ENCODE measurements around the gene MPL. TPM values are rescaled to one million over a fixed set of nuclear protein-coding genes. Genes with fewer than 3 reads are reported as not detected.
A peak's percentile ranks its signal among the peaks of the same experiment; 100 is the strongest.

MPL gene
- total and polyA plus RNA-seq, 8 donors: 0.24 to 1.4 (median 1.2) TPM

- H3K27ac ChIP-seq: no peak overlapping the region
- TF ChIP-seq CTCF (IDR thresholded peaks at IDR 0.05): no peak
- no peaks in the 10 kb centered on the region for H3K9me3 ChIP-seq
- H3K4me1 ChIP-seq: peaks cover 5 to 6% of the 10 kb centered on the region in 2 donors
- H3K4me3 ChIP-seq: no peak overlapping the region
- ATAC-seq (no peak), DNase-seq (no peak)
- H3K36me3 ChIP-seq: no peaks in the 10 kb centered on the region
- no peaks in the 10 kb centered on the region for H3K27me3 ChIP-seq
- intact Hi-C loops (cut with DNase I): no loop called here
These were observed 13.4 kb downstream of the MPL start for GRCh38 chr1:43350976-43351375.

GRCh38 chr1:43351421-43352350, 14.1 kb downstream of the MPL start:
- no peaks in the 10 kb centered on the region for H3K27me3 ChIP-seq

GRCh38 chr1:43352351-43352705, 14.7 kb downstream of the MPL start:
- TF ChIP-seq CTCF (IDR thresholded peaks at IDR 0.05): no peak
- Histone ChIP-seq H3K4me3 (no peak overlapping the region), H3K4me1 (peaks cover 5 to 7% of the 10 kb centered on the region in 2 donors), H3K27me3 (no peaks in the 10 kb centered on the region), H3K36me3 (no peaks in the 10 kb centered on the region), H3K27ac (no peak overlapping the region), H3K9me3 (no peaks in the 10 kb centered on the region)
- DNase-seq: no peak
- no peak for ATAC-seq
- intact Hi-C loops (cut with DNase I): no loop called here

More at GRCh38 chr1:43351421-43352350, 14.1 kb downstream of the MPL start:
- H3K9me3 ChIP-seq: no peaks in the 10 kb centered on the region
- no peak for DNase-seq
- peaks cover 5 to 6% of the 10 kb centered on the region in 2 donors for H3K4me1 ChIP-seq
- intact Hi-C loops (cut with DNase I): no loop called here
- no peak for ATAC-seq
- TF ChIP-seq CTCF (IDR thresholded peaks at IDR 0.05): no peak
- H3K4me3 ChIP-seq: no peak overlapping the region
- no peaks in the 10 kb centered on the region for H3K36me3 ChIP-seq
- no peak overlapping the region for H3K27ac ChIP-seq

- H3K9me3 ChIP-seq: no peaks in the 10 kb centered on the region
- H3K27me3 ChIP-seq: no peaks in the 10 kb centered on the region
- intact Hi-C loops (cut with DNase I): no loop called here
- H3K4me1 ChIP-seq: peaks cover 9 to 13% of the 10 kb centered on the region in 2 donors
- H3K4me3 ChIP-seq: no peak overlapping the region
- H3K27ac ChIP-seq: no peak overlapping the region
- ATAC-seq (no peak), DNase-seq (peak in 1 of 4 donors; percentile 37)
- TF ChIP-seq CTCF (IDR thresholded peaks at IDR 0.05): no peak
- H3K36me3 ChIP-seq: no peaks in the 10 kb centered on the region
These were observed 15.3 kb downstream of the MPL start for GRCh38 chr1:43352881-43353280.

- H3K4me1 ChIP-seq: peaks cover 18% of the 10 kb centered on the region in 2 donors
- ATAC-seq (no peak), DNase-seq (no peak)
- H3K36me3 ChIP-seq: no peaks in the 10 kb centered on the region
- intact Hi-C loops (cut with DNase I): no loop called here
- no peaks in the 10 kb centered on the region for H3K27me3 ChIP-seq
- no peaks in the 10 kb centered on the region for H3K9me3 ChIP-seq
- H3K27ac ChIP-seq: no peak overlapping the region
- TF ChIP-seq CTCF (IDR thresholded peaks at IDR 0.05): no peak
- H3K4me3 ChIP-seq: no peak overlapping the region
These were observed 16.9 kb downstream of the MPL start for GRCh38 chr1:43354471-43354870.

Data from left lung (tissue), 10 donors.